HG02763 (cell line): ENCODE results near the gene MPHOSPH9.

Experiments
- ATAC-seq: cut with Tn5 transposase; IDR thresholded peaks from one replicate; pipeline ENCODE4 v1.9.1; 2021; ENCODE audit warnings: mild to moderate bottlenecking, moderate library complexity; ENCODE audit not compliant: unreplicated experiment

MPHOSPH9 gene

GRCh38 chr12:123150275-123150743 is 82.6 kb downstream of the MPHOSPH9 start:
- no peak for ATAC-seq

GRCh38 chr12:123149501-123150274 is 83.3 kb downstream of the MPHOSPH9 start:
- ATAC-seq, result no peak

GRCh38 chr12:123149088-123149487 is 83.9 kb downstream of the MPHOSPH9 start:
- ATAC-seq, result no peak

GRCh38 chr12:123148655-123149054 is 84.3 kb downstream of the MPHOSPH9 start:
- no peak for ATAC-seq

GRCh38 chr12:123148223-123148622 is 84.7 kb downstream of the MPHOSPH9 start:
- ATAC-seq, result no peak

- ATAC-seq, result no peak
Measured at GRCh38 chr12:123145211-123145610, 87.7 kb downstream of the MPHOSPH9 start.

GRCh38 chr12:123143736-123144461 is 89.0 kb downstream of the MPHOSPH9 start:
- no peak for ATAC-seq

GRCh38 chr12:123142921-123143735 is 89.8 kb downstream of the MPHOSPH9 start:
- no peak for ATAC-seq

- no peak for ATAC-seq
Measured at GRCh38 chr12:123142518-123142840, 90.5 kb downstream of the MPHOSPH9 start.

GRCh38 chr12:123141615-123142517 is 91.1 kb downstream of the MPHOSPH9 start:
- no peak for ATAC-seq

- no peak for ATAC-seq
Measured at GRCh38 chr12:123140676-123141614, 92.0 kb downstream of the MPHOSPH9 start.

GRCh38 chr12:123139926-123140675 is 92.8 kb downstream of the MPHOSPH9 start:
- ATAC-seq, result no peak

GRCh38 chr12:123135688-123136087 is 97.3 kb downstream of the MPHOSPH9 start:
- ATAC-seq, result no peak

GRCh38 chr12:123134826-123135225 is 98.1 kb downstream of the MPHOSPH9 start:
- ATAC-seq, result no peak

- no peak for ATAC-seq
Measured at GRCh38 chr12:123134271-123134671, 98.7 kb downstream of the MPHOSPH9 start.

GRCh38 chr12:123133701-123134100 is 99.2 kb downstream of the MPHOSPH9 start:
- no peak for ATAC-seq

GRCh38 chr12:123132951-123133619 is 99.9 kb downstream of the MPHOSPH9 start:
- ATAC-seq, result no peak

GRCh38 chr12:123131879-123132402 is 101.0 kb downstream of the MPHOSPH9 start:
- no peak for ATAC-seq
